ENCODE data around the gene SPATS2L.

DNA sequence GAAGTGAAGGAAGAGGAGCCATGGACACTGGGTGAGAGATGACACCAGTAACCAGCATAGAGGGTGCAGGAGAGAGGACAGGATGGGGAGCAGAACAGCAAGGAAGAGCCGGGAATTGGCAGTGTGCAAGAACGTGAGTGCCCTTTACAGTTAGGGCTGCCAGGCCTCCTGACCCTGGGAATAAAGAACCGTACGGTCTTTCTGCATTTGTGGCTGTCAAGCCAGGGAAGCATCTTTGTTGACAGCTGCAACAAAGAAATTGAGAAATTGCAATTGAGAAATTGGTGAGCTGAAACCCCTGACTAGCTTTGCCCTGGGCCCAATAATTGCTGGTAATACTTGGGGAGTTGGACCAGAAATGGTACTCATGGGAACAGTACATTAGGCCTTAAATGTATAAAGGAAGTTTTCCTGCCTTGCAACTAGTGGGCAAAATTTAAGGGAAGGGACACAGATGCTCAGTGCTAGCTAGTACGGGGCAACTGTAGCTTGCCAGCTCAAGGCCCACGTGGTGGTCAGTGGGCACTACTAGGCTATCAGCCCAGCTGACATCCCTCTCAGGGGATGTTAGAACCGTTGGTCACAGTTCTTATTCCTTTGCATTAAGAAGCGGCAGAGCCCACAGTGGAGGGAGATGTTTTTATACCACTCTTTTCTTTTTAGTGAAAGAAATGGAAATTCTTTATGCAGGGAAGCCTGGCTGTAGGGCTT is 146.8 kb downstream of the SPATS2L start:
- TF ChIP-seq, protein P1, sequence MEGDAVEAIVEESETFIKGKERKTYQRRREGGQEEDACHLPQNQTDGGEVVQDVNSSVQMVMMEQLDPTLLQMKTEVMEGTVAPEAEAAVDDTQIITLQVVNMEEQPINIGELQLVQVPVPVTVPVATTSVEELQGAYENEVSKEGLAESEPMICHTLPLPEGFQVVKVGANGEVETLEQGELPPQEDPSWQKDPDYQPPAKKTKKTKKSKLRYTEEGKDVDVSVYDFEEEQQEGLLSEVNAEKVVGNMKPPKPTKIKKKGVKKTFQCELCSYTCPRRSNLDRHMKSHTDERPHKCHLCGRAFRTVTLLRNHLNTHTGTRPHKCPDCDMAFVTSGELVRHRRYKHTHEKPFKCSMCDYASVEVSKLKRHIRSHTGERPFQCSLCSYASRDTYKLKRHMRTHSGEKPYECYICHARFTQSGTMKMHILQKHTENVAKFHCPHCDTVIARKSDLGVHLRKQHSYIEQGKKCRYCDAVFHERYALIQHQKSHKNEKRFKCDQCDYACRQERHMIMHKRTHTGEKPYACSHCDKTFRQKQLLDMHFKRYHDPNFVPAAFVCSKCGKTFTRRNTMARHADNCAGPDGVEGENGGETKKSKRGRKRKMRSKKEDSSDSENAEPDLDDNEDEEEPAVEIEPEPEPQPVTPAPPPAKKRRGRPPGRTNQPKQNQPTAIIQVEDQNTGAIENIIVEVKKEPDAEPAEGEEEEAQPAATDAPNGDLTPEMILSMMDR (IDR thresholded peaks at IDR 0.05), result no peak
- no peak for TF ChIP-seq EZH2phosphoT487 (IDR thresholded peaks at IDR 0.05)
